ENCODE results near the gene MCC. TPM values are rescaled to one million over a fixed set of nuclear protein-coding genes. Genes with fewer than 3 reads are reported as not detected.

MCC gene
- total RNA-seq, 1 experiment from 2014 or later, result 0.60 TPM

- no TSS peak for BruUV-seq (replicated peaks)
- H3K9me3 ChIP-seq (ENCODE audit: low read depth, low read length, poor library complexity, severe bottlenecking), result peaks cover 3% of the 10 kb centered on the region
- CTCF ChIA-PET, result no interaction called here
Observed at GRCh38 chr5:113364466-113364865, 123.8 kb downstream of the MCC start.

GRCh38 chr5:113361701-113362100 lies 126.6 kb downstream of the MCC start:
- H3K4me3 ChIP-seq (ENCODE audit: low read depth, low read length, poor library complexity, severe bottlenecking), result no peak overlapping the region
- TF ChIP-seq, protein P1, sequence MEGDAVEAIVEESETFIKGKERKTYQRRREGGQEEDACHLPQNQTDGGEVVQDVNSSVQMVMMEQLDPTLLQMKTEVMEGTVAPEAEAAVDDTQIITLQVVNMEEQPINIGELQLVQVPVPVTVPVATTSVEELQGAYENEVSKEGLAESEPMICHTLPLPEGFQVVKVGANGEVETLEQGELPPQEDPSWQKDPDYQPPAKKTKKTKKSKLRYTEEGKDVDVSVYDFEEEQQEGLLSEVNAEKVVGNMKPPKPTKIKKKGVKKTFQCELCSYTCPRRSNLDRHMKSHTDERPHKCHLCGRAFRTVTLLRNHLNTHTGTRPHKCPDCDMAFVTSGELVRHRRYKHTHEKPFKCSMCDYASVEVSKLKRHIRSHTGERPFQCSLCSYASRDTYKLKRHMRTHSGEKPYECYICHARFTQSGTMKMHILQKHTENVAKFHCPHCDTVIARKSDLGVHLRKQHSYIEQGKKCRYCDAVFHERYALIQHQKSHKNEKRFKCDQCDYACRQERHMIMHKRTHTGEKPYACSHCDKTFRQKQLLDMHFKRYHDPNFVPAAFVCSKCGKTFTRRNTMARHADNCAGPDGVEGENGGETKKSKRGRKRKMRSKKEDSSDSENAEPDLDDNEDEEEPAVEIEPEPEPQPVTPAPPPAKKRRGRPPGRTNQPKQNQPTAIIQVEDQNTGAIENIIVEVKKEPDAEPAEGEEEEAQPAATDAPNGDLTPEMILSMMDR (conservative IDR thresholded peaks at IDR 0.05; ENCODE audit: low read depth, low read length), result no peak
- no peak for TF ChIP-seq EZH2 (IDR thresholded peaks at IDR 0.05; ENCODE audit: borderline replicate concordance, low read depth, low read length, poor library complexity, severe bottlenecking)
- CTCF ChIA-PET, result no interaction called here
- intact Hi-C loops (cut with micrococcal nuclease; ENCODE audit: unreplicated experiment), result no loop called here
- no TSS peak for BruUV-seq (replicated peaks)
- no peaks in the 10 kb centered on the region for H3K4me1 ChIP-seq (ENCODE audit: insufficient read depth, low read length, poor library complexity, severe bottlenecking)
- no peaks in the 10 kb centered on the region for H3K36me3 ChIP-seq (ENCODE audit: insufficient read depth, low read length, poor library complexity, severe bottlenecking)
- no peak for DNase-seq (ENCODE audit: low spot score)
- no peak overlapping the region for H3K27ac ChIP-seq (ENCODE audit: low read depth, low read length, poor library complexity, severe bottlenecking)
- peaks cover 3% of the 10 kb centered on the region for H3K9me3 ChIP-seq (ENCODE audit: low read depth, low read length, poor library complexity, severe bottlenecking)
- H3K27me3 ChIP-seq (replicated peaks; ENCODE audit: insufficient read depth, low read depth, low read length, poor library complexity), result no peaks in the 10 kb centered on the region
- POLR2A ChIA-PET (ENCODE audit: low non-redundant PET), result no interaction called here

More at GRCh38 chr5:113364466-113364865, 123.8 kb downstream of the MCC start:
- Histone ChIP-seq H3K4me1 (ENCODE audit: insufficient read depth, low read length, poor library complexity, severe bottlenecking) (no peaks in the 10 kb centered on the region), H3K27ac (ENCODE audit: low read depth, low read length, poor library complexity, severe bottlenecking) (no peak overlapping the region), H3K4me3 (ENCODE audit: low read depth, low read length, poor library complexity, severe bottlenecking) (no peak overlapping the region), H3K27me3 (replicated peaks; ENCODE audit: insufficient read depth, low read depth, low read length, poor library complexity) (peaks cover 5% of the 10 kb centered on the region), H3K36me3 (ENCODE audit: insufficient read depth, low read length, poor library complexity, severe bottlenecking) (no peaks in the 10 kb centered on the region)
- POLR2A ChIA-PET (ENCODE audit: low non-redundant PET), result no interaction called here
- TF ChIP-seq EZH2 (IDR thresholded peaks at IDR 0.05; ENCODE audit: borderline replicate concordance, low read depth, low read length, poor library complexity, severe bottlenecking), result no peak
- TF ChIP-seq, protein P1 (conservative IDR thresholded peaks at IDR 0.05; ENCODE audit: low read depth, low read length), result no peak
- no peak for DNase-seq (ENCODE audit: low spot score)
- intact Hi-C loops (cut with micrococcal nuclease; ENCODE audit: unreplicated experiment), result no loop called here

DNA sequence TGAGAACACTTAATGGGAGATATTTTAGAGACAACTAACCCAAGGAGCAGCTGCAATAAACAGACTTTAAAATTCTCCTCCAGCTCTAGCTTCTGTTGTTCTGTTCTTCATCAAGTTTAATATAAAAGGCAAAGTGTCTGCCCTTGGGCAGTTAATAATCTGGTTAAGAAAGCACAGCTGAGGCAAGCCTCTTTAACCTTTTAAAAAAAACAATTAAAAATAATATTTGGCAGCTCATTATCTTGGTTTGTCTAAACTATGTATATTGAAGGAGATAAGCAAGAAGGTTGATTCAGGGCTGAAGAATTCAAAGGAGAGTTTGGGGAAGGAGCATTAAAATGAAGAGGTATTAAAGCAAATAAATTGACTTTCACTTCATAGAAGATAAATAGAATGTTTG lies 128.8 kb downstream of the MCC start:
- no peak overlapping the region for H3K4me3 ChIP-seq (ENCODE audit: low read depth, low read length, poor library complexity, severe bottlenecking)
- H3K36me3 ChIP-seq (ENCODE audit: insufficient read depth, low read length, poor library complexity, severe bottlenecking), result no peaks in the 10 kb centered on the region
- peaks cover 3% of the 10 kb centered on the region for H3K9me3 ChIP-seq (ENCODE audit: low read depth, low read length, poor library complexity, severe bottlenecking)
- no peak for DNase-seq (ENCODE audit: low spot score)
- ChIA-PET POLR2A (ENCODE audit: low non-redundant PET) (no interaction called here), CTCF (no interaction called here)
- no peak for TF ChIP-seq EZH2 (IDR thresholded peaks at IDR 0.05; ENCODE audit: borderline replicate concordance, low read depth, low read length, poor library complexity, severe bottlenecking)
- BruUV-seq (replicated peaks), result no TSS peak
- H3K4me1 ChIP-seq (ENCODE audit: insufficient read depth, low read length, poor library complexity, severe bottlenecking), result no peaks in the 10 kb centered on the region
- H3K27me3 ChIP-seq (replicated peaks; ENCODE audit: insufficient read depth, low read depth, low read length, poor library complexity), result no peaks in the 10 kb centered on the region
- intact Hi-C loops (cut with micrococcal nuclease; ENCODE audit: unreplicated experiment), result no loop called here
- H3K27ac ChIP-seq (ENCODE audit: low read depth, low read length, poor library complexity, severe bottlenecking), result no peak overlapping the region

- intact Hi-C loops (cut with micrococcal nuclease; ENCODE audit: unreplicated experiment), result no loop called here
- ChIA-PET CTCF (no interaction called here), POLR2A (ENCODE audit: low non-redundant PET) (no interaction called here)
- TF ChIP-seq EZH2 (IDR thresholded peaks at IDR 0.05; ENCODE audit: borderline replicate concordance, low read depth, low read length, poor library complexity, severe bottlenecking), result no peak
- TF ChIP-seq, protein P1 (conservative IDR thresholded peaks at IDR 0.05; ENCODE audit: low read depth, low read length), result no peak
- Histone ChIP-seq H3K4me3 (ENCODE audit: low read depth, low read length, poor library complexity, severe bottlenecking) (no peak overlapping the region), H3K27ac (ENCODE audit: low read depth, low read length, poor library complexity, severe bottlenecking) (no peak overlapping the region), H3K36me3 (ENCODE audit: insufficient read depth, low read length, poor library complexity, severe bottlenecking) (no peaks in the 10 kb centered on the region), H3K27me3 (replicated peaks; ENCODE audit: insufficient read depth, low read depth, low read length, poor library complexity) (no peaks in the 10 kb centered on the region), H3K9me3 (ENCODE audit: low read depth, low read length, poor library complexity, severe bottlenecking) (no peaks in the 10 kb centered on the region), H3K4me1 (ENCODE audit: insufficient read depth, low read length, poor library complexity, severe bottlenecking) (no peaks in the 10 kb centered on the region)
- no peak for DNase-seq (ENCODE audit: low spot score)
- no TSS peak for BruUV-seq (replicated peaks)
Observed at GRCh38 chr5:113358696-113359095, 129.6 kb downstream of the MCC start.

Measured in A673 (cell line).